ENCODE results near the gene RAPGEF4.
"Not testable (repeated sequence)": the region's sequence is repeated elsewhere in the genome, so short reads cannot be mapped to it uniquely, and the experiment has no call there.

Gene RAPGEF4

DNA sequence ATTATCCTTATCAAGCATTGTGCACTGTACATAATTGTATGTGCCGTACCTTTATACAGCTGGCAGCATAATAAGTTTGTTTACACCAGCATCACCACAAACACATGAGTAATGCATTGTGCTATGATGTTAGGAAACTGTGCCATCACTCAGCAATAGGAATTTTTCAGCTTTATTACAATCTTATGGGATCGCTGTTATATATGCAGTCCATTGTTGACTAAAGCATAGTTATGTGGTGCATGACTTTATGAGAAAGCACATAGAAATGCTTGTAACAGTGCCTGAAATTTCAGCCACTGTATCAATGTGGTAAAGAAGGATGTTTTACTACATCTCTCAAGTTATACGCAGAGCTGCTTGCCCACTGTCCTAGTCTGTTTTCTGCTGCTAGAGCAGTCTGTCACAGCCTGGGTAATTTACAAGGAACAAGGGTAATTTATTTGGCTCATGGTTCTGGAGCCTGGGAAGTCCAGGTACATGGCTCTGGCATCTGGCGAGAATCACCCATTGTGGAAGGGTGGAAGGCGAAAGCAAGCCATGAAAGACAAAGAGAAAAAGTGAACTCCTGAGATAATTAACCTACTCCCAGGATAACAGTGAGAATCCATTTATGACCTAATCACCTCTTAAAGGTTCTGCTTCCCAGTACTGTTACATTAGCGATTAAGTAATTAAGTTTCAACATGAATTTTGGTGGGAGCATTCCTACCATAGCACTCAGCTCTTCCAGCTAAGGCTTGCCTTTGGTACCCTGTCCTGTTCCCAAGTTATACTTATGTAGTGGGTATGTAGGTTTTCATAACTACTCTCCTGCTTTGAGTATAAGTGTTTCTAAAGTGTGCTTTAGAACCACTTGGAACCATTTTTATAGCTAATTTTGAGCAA is 344.6 kb downstream of the RAPGEF4 start:
- in situ Hi-C loops (cut with HindIII; ENCODE audit: low pct_ligation_motif_present, low pct_unique_long_range_greater_than_20kb, low sequenced_read_pairs), result no loop called here
- no peak for DNase-seq

- no peak for DNase-seq
- in situ Hi-C loops (cut with HindIII; ENCODE audit: low pct_ligation_motif_present, low pct_unique_long_range_greater_than_20kb, low sequenced_read_pairs), result no loop called here
Observed at GRCh38 chr2:173086518-173087213, 351.0 kb downstream of the RAPGEF4 start.

DNA sequence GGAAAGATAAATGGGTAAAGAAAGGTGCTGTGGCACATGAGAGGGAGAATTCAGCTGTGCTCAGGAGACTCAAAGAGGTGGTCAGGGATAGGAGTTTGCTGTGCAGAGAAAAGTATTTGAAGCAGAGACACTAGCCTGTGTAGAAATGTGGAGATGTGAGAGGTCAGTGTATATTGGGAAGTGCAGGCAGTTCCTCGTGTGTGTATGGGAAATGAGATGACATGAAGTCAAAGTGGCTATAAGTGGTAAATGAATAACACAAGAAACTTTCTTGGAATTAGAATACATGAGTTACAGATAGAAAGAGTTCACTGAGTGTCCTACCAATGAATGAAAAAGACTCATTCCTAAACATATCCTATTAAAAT is 351.6 kb downstream of the RAPGEF4 start:
- peak; percentile 16 for DNase-seq
- in situ Hi-C loops (cut with HindIII; ENCODE audit: low pct_ligation_motif_present, low pct_unique_long_range_greater_than_20kb, low sequenced_read_pairs), result no loop called here

DNA sequence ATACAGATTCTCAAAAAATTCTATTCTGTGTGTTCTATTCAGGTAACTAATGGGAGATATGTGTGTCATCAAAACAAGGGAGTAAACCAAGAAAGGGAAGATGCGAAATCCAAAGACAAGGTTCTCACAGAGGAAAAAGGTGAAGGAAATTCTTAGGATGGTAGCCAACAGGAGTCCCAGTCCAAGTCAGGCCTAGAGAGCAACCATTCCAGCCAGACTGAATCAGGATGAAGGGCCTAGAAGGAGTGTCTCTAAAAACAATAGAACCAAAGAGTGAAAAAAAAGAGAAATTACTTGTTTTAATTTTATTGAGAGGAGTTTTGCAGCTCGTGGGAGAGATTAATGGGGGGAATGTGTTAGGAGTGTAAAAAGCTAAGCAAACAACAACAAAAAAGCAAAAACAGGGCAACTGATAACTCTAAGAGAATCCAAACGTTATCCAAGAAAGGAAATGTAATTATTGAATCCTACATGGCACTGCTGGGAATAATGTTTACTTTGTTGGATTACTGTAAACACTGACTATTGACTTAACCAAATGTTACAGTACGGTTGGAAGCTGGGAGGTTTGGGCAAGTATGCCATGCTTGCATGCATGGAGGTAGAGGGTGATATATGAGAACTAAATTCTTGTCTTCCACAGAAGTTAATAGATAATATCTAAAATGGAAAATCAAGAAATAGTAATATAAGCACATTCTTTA is 352.3 kb downstream of the RAPGEF4 start:
- no peak for DNase-seq
- in situ Hi-C loops (cut with HindIII; ENCODE audit: low pct_ligation_motif_present, low pct_unique_long_range_greater_than_20kb, low sequenced_read_pairs), result no loop called here

DNA sequence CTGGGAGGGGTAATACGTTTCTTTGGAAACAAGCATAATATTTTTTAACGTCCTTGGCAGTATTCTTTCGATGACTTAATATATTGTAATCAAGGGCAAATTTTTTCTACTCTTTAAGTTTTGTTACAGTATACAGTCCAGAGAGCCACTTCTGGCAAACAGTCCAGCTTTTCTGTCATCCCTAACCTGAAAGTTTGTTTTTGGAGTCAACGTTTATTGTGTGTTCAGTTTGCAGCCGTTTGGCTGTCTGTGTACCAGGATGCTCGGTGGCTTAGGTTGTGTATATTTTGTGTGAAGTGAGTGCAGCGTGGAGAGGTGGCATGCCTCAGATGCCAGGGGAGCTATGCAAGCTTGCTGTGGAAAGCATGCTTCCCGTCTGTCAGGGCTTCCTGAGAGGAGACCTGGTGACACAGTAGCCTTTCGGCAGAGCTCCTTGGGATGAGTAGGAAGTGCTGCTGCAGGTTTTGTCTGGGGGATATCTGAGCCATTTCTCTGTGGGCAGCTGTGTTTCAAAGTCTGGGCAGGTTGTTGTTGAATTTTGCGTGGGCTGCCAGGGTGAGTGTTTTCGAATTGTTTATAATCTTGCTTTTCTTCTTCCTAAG is 354.7 kb downstream of the RAPGEF4 start:
- in situ Hi-C loops (cut with HindIII; ENCODE audit: low pct_ligation_motif_present, low pct_unique_long_range_greater_than_20kb, low sequenced_read_pairs), result no loop called here
- DNase-seq, result peak; percentile 64

DNA sequence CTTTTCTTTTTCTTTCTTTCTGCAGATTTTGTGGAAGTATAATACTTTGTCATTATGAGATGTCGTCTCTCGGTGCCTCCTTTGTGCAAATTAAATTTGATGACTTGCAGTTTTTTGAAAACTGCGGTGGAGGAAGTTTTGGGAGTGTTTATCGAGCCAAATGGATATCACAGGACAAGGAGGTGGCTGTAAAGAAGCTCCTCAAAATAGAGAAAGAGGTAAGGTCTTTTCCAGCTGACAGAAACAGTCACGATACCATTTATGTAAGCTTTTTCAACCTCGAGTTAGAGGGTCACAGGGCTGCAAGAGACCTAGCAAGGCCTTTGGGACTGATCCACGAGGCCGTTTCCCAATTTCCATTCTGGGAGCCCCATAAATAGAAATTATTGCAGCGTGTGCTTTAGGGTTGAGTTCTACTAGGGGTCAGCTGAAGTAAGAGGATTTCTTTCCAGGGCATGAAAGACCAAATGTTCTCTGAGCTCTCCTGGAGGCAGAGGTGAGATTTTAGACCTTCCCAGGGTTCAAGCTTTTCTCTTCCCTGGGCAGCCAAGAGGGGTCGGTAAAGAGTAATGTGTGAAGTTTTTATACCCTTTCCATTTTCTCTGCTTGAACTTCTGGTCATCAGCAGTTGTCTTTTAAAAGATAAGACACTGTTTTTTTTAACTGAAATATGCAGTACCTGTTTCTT is 355.5 kb downstream of the RAPGEF4 start:
- DNase-seq, result peak; percentile 37
- in situ Hi-C loops (cut with HindIII; ENCODE audit: low pct_ligation_motif_present, low pct_unique_long_range_greater_than_20kb, low sequenced_read_pairs), result no loop called here

DNA sequence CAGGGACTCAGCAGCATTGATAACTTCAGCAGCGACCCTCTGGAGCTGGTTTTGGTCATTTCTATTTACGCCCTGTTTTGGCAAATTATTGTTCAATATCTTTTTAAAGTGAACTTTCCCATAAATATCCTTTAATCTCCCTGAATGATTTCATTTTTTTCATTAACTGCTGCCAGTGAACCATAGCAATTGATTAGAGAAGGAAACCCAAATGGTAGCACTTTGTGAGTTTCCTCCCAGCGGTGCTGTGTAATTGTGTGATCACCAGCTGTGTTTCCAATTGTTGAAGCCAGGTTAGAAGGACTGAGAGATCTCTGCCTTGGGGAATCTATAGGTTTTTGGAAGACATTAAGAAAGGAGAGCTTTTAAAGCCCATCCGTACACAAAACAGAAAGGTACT is 356.3 kb downstream of the RAPGEF4 start:
- in situ Hi-C loops (cut with HindIII; ENCODE audit: low pct_ligation_motif_present, low pct_unique_long_range_greater_than_20kb, low sequenced_read_pairs), result no loop called here
- DNase-seq, result no peak

DNA sequence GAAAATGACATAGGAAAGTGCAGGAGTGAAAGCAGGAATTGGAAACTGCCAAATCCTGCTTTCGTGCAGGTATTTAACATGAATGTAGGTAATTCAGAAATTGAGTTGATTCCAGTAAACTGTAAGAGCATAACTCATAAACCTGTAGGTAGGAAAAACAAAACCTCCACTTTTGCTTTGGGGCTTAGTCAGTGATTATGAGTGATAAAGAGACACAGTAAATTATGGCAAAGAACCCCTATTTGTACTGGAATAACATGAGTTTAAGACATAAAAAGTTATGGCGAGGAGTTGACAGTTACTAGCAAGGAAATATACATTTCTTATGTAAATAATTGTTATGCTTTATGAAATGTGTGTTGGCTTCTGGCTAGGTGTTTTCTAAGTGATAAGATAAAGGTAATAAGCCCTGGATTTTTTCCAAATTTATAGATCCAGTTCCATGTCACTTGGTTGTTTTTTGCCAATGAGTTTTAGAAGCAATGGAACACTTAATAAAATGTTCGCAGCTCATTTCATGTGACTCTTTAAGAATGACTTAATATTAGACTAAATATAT is 357.3 kb downstream of the RAPGEF4 start:
- in situ Hi-C loops (cut with HindIII; ENCODE audit: low pct_ligation_motif_present, low pct_unique_long_range_greater_than_20kb, low sequenced_read_pairs), result no loop called here
- DNase-seq, result no peak

GRCh38 chr2:173093617-173094016 is 358.0 kb downstream of the RAPGEF4 start:
- not testable (repeated sequence) for DNase-seq

DNA sequence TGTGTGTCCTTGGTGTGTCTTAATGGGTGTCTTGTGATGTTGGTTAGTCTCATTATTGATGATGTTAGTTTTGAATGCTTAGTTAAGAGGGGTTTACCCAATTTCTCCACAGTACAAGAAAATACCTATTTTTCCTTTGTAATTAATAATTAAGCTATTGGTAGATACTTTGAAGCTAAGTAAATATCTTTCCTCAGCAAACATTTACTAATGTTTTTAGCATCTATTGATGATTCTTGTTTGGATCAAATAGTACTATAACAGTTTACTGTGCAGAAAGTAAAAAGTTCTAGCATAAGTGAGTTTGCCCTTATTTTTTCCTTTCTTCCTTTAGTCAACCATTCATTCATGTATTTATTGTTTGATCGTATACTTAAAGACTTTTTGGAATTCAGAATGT is 359.1 kb downstream of the RAPGEF4 start:
- in situ Hi-C loops (cut with HindIII; ENCODE audit: low pct_ligation_motif_present, low pct_unique_long_range_greater_than_20kb, low sequenced_read_pairs), result no loop called here
- no peak for DNase-seq

More at GRCh38 chr2:173093617-173094016, 358.0 kb downstream of the RAPGEF4 start:
- in situ Hi-C loops (cut with HindIII; ENCODE audit: low pct_ligation_motif_present, low pct_unique_long_range_greater_than_20kb, low sequenced_read_pairs), result not testable (repeated sequence)

DNA sequence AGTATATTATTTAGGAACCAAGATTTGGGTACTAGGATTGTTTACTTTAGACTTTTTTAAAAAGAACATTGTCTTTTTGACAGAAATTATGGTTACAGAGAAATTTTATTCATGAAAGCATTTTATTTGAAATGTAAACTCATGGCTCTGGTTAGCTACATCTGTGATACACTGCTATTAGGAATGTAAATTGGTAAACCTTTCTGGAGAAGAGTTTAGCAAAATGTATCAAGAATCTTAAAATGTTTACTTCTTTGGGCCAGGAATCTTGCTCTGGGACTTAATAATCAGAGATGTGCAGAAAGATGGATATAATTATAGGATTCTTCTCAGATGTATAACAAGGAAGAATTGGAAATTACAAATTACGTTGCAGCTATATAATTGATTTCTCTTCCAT is 359.7 kb downstream of the RAPGEF4 start:
- DNase-seq, result no peak
- in situ Hi-C loops (cut with HindIII; ENCODE audit: low pct_ligation_motif_present, low pct_unique_long_range_greater_than_20kb, low sequenced_read_pairs), result no loop called here

DNA sequence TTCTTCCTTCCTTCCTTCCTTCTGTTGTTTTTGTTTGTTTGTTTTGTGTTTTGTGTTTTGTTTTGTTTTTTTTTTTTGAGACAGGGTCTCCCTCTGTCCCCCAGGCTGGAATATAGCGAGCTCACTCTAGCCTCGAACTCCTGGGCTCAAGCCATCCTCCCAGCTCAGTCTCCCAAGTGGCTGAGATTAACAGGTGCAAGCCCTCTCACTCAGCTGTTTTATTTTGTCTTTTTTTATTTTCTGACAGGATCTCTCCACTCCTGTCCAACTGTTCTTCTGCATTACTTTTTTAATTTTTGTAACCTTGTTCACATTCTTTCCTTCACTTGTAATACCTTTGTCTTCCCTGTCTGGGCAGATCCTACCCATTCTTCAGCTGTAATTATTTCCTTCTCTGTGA is 363.6 kb downstream of the RAPGEF4 start:
- DNase-seq, result no peak
- in situ Hi-C loops (cut with HindIII; ENCODE audit: low pct_ligation_motif_present, low pct_unique_long_range_greater_than_20kb, low sequenced_read_pairs), result no loop called here

- DNase-seq, result no peak
- in situ Hi-C loops (cut with HindIII; ENCODE audit: low pct_ligation_motif_present, low pct_unique_long_range_greater_than_20kb, low sequenced_read_pairs), result no loop called here
Observed at GRCh38 chr2:173099804-173100203, 364.2 kb downstream of the RAPGEF4 start.

- no peak for DNase-seq
- in situ Hi-C loops (cut with HindIII; ENCODE audit: low pct_ligation_motif_present, low pct_unique_long_range_greater_than_20kb, low sequenced_read_pairs), result no loop called here
Observed at GRCh38 chr2:173101687-173102086, 366.0 kb downstream of the RAPGEF4 start.

Measured in ACHN (cell line).